Loucy (cell line): Measurements from ENCODE around the gene MMP28.

Source experiments
- CTCF ChIP-seq: fragments of 200-600 bp; sonication (generic); conservative IDR thresholded peaks from 2 replicates; pipeline ENCODE4 v1.5.1; 2014; ENCODE audit warnings: mild to moderate bottlenecking, antibody characterized with exemption, low read length
- EZH2phosphoT487 ChIP-seq: fragments of 200-600 bp; IDR thresholded peaks from 2 replicates; pipeline ENCODE4 v1.6.1; 2018; ENCODE audit warnings: antibody characterized with exemption, mild to moderate bottlenecking, moderate library complexity, borderline replicate concordance

DNA sequence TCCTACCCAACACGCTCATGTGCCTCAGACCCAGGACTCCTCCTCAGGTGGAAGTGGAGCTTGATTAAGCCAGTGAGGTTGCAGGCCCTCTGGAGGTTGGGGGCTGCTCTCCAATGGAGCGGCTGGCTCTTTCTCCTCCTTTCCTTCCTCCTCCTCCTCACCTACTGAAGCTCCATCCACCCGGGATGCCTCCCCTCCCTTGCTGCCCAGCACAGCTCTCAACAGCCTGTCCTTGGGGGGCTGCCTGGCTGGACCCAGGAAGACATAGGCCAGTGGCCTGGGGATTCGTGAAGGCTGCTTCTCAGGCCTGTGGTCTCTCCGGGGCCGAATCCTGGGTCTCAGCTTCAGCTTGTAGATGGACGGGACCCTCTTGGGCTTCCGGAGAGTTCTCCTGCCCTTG, 50.6 kb downstream of the MMP28 start:
- TF ChIP-seq CTCF (no peak), EZH2phosphoT487 (no peak)
